ENCODE data around the gene CCDC182.

CCDC182 gene

GRCh38 chr17:57745242-57745641 is at the start of gene CCDC182:
Gene CCDC182 (minus strand): TSS chr17:57745299. CDS start chr17:57745272, 27 bp downstream.
- DNase-seq = no peak

DNA sequence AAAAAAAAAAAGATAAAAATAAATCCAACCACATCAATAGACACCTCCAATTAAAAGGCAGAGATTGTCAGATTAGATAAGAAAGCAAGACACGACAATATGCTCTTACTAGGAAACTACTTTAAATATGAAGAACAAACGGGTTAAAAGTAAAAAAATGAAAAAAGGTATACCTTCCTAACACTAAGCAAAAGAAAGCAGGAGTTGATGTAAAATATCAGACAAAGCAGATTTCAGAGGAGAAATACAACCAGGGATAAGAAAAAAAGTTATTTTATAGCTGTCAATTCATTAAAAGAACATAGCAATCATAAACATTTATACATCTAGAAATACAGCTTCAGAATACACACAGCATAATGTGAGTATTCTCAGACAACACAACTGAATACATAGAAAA is 49.7 kb upstream of the CCDC182 start:
- no peak for DNase-seq

GRCh38 chr17:57788725-57789124 is 43.6 kb upstream of the CCDC182 start:
- no peak for DNase-seq

GRCh38 chr17:57785022-57785421 is 39.9 kb upstream of the CCDC182 start:
- no peak for DNase-seq

GRCh38 chr17:57784226-57784895 is 39.3 kb upstream of the CCDC182 start:
- no peak for DNase-seq

- peak; percentile 68 to 74 for DNase-seq
Observed at GRCh38 chr17:57783338-57783742, 38.2 kb upstream of the CCDC182 start.

DNA sequence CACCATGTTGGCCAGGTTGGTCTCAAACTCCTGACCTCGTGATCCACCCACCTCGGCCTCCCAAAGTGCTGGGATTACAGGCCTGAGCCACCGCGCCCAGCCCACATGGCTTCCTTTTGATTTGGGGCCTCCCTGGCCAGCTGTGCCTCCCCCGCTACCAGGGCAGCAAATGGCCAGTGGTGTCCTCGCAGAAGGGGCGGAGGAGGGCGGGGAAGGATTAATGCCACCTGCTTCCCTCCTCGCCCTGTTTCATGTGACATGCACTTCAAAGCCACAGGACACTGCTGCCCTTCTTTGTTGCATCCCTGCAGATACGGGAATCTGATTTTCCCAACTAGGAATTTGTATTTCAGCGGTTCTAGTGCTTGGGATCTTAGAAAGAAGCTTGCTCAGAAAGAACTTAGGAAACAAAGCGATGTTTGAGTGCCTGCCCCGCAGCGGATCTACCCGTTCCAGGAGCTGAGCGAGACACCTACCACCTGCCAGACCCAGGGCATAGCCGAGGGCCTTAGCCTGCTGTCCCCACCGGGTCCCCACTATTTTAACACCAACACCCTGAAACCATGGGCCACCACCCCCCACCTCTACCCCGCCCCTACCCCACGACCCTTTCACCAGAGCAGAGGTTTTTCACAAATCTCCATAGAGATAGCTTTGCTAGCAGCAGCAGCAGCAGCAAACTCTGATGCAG is 37.7 kb upstream of the CCDC182 start:
- DNase-seq = no peak

- peak in 1 of 2 experiments; percentile 44 for DNase-seq
Observed at GRCh38 chr17:57782062-57782490, 37.0 kb upstream of the CCDC182 start.

DNA sequence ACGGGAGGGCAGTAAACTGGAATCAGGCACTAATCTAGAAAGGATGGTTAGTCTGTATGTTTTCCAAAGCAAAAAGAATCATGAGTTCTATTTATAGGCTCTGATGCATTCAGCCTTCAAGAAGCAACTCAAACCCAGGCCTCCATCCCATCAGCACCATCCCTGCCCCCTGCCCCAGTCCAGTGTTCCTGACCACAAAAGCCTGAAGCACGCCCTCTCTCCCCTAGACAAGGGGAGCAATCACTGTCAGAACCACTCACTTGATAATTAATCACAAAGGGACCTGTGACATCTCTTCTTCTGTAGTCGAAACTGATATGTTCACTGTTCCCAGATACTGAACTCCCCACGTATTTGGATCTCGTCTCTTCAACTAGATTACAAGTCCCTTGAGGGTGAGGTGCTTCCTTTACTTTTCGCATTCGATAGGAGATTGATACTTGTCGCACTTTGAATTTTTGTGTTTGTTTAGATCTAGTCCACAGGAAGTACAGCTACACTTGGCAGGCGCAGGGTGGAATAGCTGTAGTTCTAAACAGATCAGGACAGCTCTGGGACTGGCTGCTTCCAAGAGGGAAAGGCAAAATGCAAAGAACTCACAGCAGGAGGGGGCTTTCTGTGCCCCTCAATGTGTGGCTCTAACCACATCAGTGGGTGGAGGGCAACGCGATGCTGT is 36.4 kb upstream of the CCDC182 start:
- no peak for DNase-seq

GRCh38 chr17:57779706-57780105 is 34.6 kb upstream of the CCDC182 start:
- no peak for DNase-seq

DNA sequence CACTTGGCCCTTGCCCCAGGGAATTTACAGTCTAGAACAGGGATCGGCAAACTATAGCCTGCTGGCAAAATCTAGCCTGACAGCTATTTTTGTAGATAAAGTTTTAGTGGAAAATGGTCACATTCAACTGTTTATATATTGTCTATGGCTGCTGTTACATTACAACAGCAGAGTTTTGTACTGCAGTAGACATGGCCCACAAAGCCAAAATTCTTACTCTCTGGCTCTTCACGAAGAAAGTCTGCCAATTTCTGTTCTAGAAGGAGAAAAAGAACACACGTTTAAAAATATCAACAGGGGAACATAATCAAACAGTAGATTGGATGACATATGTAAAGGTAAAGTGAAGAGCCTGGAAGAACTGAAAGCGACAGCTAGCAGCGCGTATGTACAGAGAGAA is 33.2 kb upstream of the CCDC182 start:
- DNase-seq = no peak

- no peak for DNase-seq
Observed at GRCh38 chr17:57776366-57776765, 31.3 kb upstream of the CCDC182 start.

- DNase-seq = no peak
Observed at GRCh38 chr17:57774872-57775271, 29.8 kb upstream of the CCDC182 start.

- DNase-seq = no peak
Observed at GRCh38 chr17:57773557-57773956, 28.5 kb upstream of the CCDC182 start.

- no peak for DNase-seq
Observed at GRCh38 chr17:57772774-57773173, 27.7 kb upstream of the CCDC182 start.

DNA sequence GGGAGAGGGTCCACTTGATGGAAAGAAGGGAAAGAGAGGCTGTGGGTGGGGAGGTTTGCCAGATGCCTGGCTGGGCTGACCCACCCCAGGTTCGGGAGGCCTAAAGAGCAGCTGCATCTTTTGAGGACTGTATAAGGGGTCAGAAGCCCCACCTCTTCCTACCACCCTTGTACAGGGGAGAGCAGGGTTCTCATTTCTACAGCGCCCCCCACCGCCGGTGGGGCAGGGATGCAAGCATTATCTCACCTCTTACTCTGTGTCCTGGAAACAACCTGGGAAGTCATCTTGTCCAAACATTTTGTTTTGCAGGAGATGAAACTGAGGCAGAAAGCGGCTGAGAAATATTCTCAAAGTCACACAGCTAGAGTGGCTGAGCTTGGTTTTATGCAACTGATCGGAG is 22.5 kb upstream of the CCDC182 start:
- DNase-seq = no peak

DNA sequence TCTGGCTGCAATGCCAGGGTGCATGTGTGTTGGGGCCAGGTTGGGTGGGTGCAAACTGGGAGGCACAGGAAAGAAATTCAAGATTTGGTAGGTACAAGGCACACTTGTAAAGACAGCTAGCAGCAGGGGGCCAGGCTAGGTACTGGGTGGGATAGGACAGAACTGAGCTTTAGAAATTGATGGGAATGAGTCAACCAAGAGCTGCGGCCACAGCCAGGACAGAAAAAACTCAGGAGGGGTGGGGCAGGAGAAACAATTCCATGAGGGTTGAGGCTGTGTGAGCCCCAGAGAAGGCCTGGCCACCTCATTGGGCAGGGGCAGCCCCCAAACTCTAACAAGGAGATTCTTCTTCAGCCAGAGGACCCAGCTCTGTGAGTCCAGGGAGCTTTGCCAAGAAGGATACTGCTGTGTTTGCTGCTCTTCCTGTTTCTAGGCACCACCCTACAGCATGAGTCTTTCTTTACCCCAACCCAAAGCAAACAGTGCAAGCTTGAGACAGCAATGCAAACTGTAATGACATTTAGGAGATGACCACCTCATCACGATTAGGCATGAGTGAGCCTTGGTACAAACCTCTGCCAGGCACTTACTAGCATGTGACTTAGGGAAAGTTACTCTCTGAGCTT is 21.3 kb upstream of the CCDC182 start:
- DNase-seq = no peak

GRCh38 chr17:57762452-57763395 is 17.6 kb upstream of the CCDC182 start:
- no peak for DNase-seq

- DNase-seq = no peak
Observed at GRCh38 chr17:57761887-57762286, 16.8 kb upstream of the CCDC182 start.

GRCh38 chr17:57760046-57760445 is 14.9 kb upstream of the CCDC182 start:
- no peak for DNase-seq

GRCh38 chr17:57758654-57759053 is 13.6 kb upstream of the CCDC182 start:
- DNase-seq = no peak

GRCh38 chr17:57757735-57758134 is 12.6 kb upstream of the CCDC182 start:
- no peak for DNase-seq

Data from NCI-H2081 (cell line).